Ishikawa (cell line): ENCODE measurements around the gene SMAD7.

Experiments used
- CEBPB ChIP-seq: IDR thresholded peaks from 2 replicates; pipeline ENCODE4 v1.6.1; 2012
- CREB1 ChIP-seq: IDR thresholded peaks from 2 replicates; pipeline ENCODE4 v1.6.1; 2012; ENCODE audit warnings: low read depth
- EGR1 ChIP-seq: IDR thresholded peaks from 2 replicates; pipeline ENCODE4 v1.6.1; 2012
- EP300 ChIP-seq: IDR thresholded peaks from 2 replicates; pipeline ENCODE4 v1.6.1; 2012; ENCODE audit warnings: borderline replicate concordance
- FOXM1 ChIP-seq: IDR thresholded peaks from 2 replicates; pipeline ENCODE4 v1.6.1; 2012; ENCODE audit warnings: low read depth, borderline replicate concordance
- MAX ChIP-seq: IDR thresholded peaks from 2 replicates; pipeline ENCODE4 v1.6.1; 2012
- NFIC ChIP-seq: IDR thresholded peaks from 2 replicates; pipeline ENCODE4 v1.6.1; 2012
- RAD21 ChIP-seq: IDR thresholded peaks from 2 replicates; pipeline ENCODE4 v1.6.1; 2012; ENCODE audit warnings: low read depth
- REST ChIP-seq: IDR thresholded peaks from 2 replicates; pipeline ENCODE4 v1.6.1; 2012; ENCODE audit warnings: low read depth, mild to moderate bottlenecking
- TAF1 ChIP-seq: IDR thresholded peaks from 2 replicates; pipeline ENCODE4 v1.6.1; 2012; ENCODE audit warnings: low read depth, mild to moderate bottlenecking
- TCF12 ChIP-seq: IDR thresholded peaks from 2 replicates; pipeline ENCODE4 v1.6.1; 2012; ENCODE audit warnings: low read depth
- TEAD4 ChIP-seq: IDR thresholded peaks from 2 replicates; pipeline ENCODE4 v1.6.1; 2012
- USF1 ChIP-seq: IDR thresholded peaks from 2 replicates; pipeline ENCODE4 v1.6.1; 2012
- YY1 ChIP-seq: IDR thresholded peaks from 2 replicates; pipeline ENCODE4 v1.6.1; 2012; ENCODE audit warnings: low read depth
- ZBTB7A ChIP-seq: IDR thresholded peaks from 2 replicates; pipeline ENCODE4 v1.6.1; 2012; ENCODE audit warnings: low read depth

Gene SMAD7

GRCh38 chr18:48917579-48918517 is 32.9 kb downstream of the SMAD7 start:
- no peak for TF ChIP-seq NFIC
- 0 out of 2 replicates have a peak, but pooled peaks have one; percentile 42 for TF ChIP-seq CEBPB

- TF ChIP-seq NFIC (no peak), TAF1 (no peak), TCF12 (no peak), CEBPB (no peak), FOXM1 (no peak), EGR1 (no peak), RAD21 (no peak)
These were observed 34.9 kb downstream of the SMAD7 start for GRCh38 chr18:48915626-48916425.

- TF ChIP-seq FOXM1 = no peak
- TF ChIP-seq EGR1 = no peak
- TF ChIP-seq CREB1 = no peak
- TF ChIP-seq TCF12 = no peak
- no peak for TF ChIP-seq USF1
- TF ChIP-seq MAX = no peak
- TF ChIP-seq TAF1 = no peak
- TF ChIP-seq YY1 = no peak
- no peak for TF ChIP-seq EP300
- no peak for TF ChIP-seq RAD21
- TF ChIP-seq TEAD4 = no peak
- no peak for TF ChIP-seq NFIC
- TF ChIP-seq CEBPB = no peak
- no peak for TF ChIP-seq ZBTB7A
- TF ChIP-seq REST = no peak
These were observed 36.0 kb downstream of the SMAD7 start for GRCh38 chr18:48914581-48915251.

GRCh38 chr18:48913775-48914174 is 37.0 kb downstream of the SMAD7 start:
- TF ChIP-seq MAX (no peak), USF1 (peak; percentile 86)

- TF ChIP-seq TAF1 = no peak
- TF ChIP-seq RAD21 = peak; percentile 71
These were observed 37.6 kb downstream of the SMAD7 start for GRCh38 chr18:48913201-48913600.

- TF ChIP-seq TCF12 = no peak
These were observed 39.7 kb downstream of the SMAD7 start for GRCh38 chr18:48910972-48911545.

- TF ChIP-seq ZBTB7A (no peak), REST (no peak), USF1 (no peak), RAD21 (no peak), CREB1 (no peak), NFIC (no peak), TCF12 (no peak), EP300 (no peak), FOXM1 (no peak), YY1 (no peak), CEBPB (no peak), MAX (no peak), TAF1 (no peak), EGR1 (no peak), TEAD4 (no peak)
These were observed 41.0 kb downstream of the SMAD7 start for GRCh38 chr18:48909721-48910120.
